KMS-11 (cell line): ENCODE measurements around the gene TBC1D4.

Experiments used
- H2AFZ ChIP-seq: fragments of 200-600 bp; sonication (generic); 2 replicates; pipeline ENCODE4 v1.6.1; 2016; ENCODE audit warnings: antibody characterized with exemption, mixed run types, low read depth
- H3K27ac ChIP-seq: fragments of 200-600 bp; sonication (generic); 2 replicates; pipeline ENCODE4 v1.6.1; 2016; ENCODE audit warnings: mild to moderate bottlenecking, mixed run types
- H3K27me3 ChIP-seq: fragments of 200-600 bp; sonication (generic); 2 replicates; pipeline ENCODE4 v1.6.1; 2017; ENCODE audit warnings: mild to moderate bottlenecking, low read depth, mixed run types, moderate library complexity; ENCODE audit not compliant: insufficient read depth
- H3K36me3 ChIP-seq: fragments of 200-600 bp; sonication (generic); 2 replicates; pipeline ENCODE4 v1.6.1; 2017; ENCODE audit warnings: mild to moderate bottlenecking, mixed run types; ENCODE audit not compliant: insufficient read depth
- H3K4me1 ChIP-seq: fragments of 200-600 bp; sonication (generic); 2 replicates; pipeline ENCODE4 v1.6.1; 2016; ENCODE audit warnings: mild to moderate bottlenecking, low read depth, mixed run types; ENCODE audit not compliant: poor library complexity, severe bottlenecking
- H3K4me2 ChIP-seq: fragments of 200-600 bp; sonication (generic); 2 replicates; pipeline ENCODE4 v1.7.0; 2016; ENCODE audit warnings: mild to moderate bottlenecking, mixed run types
- H3K4me3 ChIP-seq: fragments of 200-600 bp; sonication (generic); IDR thresholded peaks from 2 replicates; pipeline ENCODE4 v1.6.1; 2017; ENCODE audit warnings: low read depth, low read length, mixed read lengths; ENCODE audit not compliant: insufficient read depth
- H3K79me2 ChIP-seq: fragments of 200-600 bp; sonication (generic); 2 replicates; pipeline ENCODE4 v1.6.1; 2016; ENCODE audit warnings: low read depth, mixed run types; ENCODE audit not compliant: insufficient read depth
- H3K9ac ChIP-seq: fragments of 200-600 bp; sonication (generic); 2 replicates; pipeline ENCODE4 v1.6.1; 2016; ENCODE audit warnings: mild to moderate bottlenecking, mixed run types
- H4K20me1 ChIP-seq: fragments of 200-600 bp; sonication (generic); 2 replicates; pipeline ENCODE4 v1.6.1; 2016; ENCODE audit warnings: mild to moderate bottlenecking, mixed run types; ENCODE audit not compliant: insufficient read depth
- TF ChIP-seq, protein P1 (sequence below): fragments of 200-600 bp; sonication (generic); conservative IDR thresholded peaks from 2 replicates; pipeline ENCODE4 v1.6.1; 2017; ENCODE audit warnings: low read depth, mild to moderate bottlenecking, antibody characterized with exemption, low read length, moderate library complexity, mixed read lengths

The TBC1D4 gene

GRCh38 chr13:75469047-75469446 lies 12.9 kb downstream of the TBC1D4 start:
- Histone ChIP-seq H3K9ac (no peak overlapping the region), H3K36me3 (no peaks in the 10 kb centered on the region), H4K20me1 (no peaks in the 10 kb centered on the region), H3K4me1 (peaks cover 5% of the 10 kb centered on the region), H2AFZ (no peak overlapping the region), H3K27me3 (no peaks in the 10 kb centered on the region), H3K4me2 (no peak overlapping the region), H3K27ac (no peak overlapping the region), H3K79me2 (no peaks in the 10 kb centered on the region), H3K4me3 (no peak overlapping the region)
- TF ChIP-seq, protein P1, sequence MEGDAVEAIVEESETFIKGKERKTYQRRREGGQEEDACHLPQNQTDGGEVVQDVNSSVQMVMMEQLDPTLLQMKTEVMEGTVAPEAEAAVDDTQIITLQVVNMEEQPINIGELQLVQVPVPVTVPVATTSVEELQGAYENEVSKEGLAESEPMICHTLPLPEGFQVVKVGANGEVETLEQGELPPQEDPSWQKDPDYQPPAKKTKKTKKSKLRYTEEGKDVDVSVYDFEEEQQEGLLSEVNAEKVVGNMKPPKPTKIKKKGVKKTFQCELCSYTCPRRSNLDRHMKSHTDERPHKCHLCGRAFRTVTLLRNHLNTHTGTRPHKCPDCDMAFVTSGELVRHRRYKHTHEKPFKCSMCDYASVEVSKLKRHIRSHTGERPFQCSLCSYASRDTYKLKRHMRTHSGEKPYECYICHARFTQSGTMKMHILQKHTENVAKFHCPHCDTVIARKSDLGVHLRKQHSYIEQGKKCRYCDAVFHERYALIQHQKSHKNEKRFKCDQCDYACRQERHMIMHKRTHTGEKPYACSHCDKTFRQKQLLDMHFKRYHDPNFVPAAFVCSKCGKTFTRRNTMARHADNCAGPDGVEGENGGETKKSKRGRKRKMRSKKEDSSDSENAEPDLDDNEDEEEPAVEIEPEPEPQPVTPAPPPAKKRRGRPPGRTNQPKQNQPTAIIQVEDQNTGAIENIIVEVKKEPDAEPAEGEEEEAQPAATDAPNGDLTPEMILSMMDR, result no peak

DNA sequence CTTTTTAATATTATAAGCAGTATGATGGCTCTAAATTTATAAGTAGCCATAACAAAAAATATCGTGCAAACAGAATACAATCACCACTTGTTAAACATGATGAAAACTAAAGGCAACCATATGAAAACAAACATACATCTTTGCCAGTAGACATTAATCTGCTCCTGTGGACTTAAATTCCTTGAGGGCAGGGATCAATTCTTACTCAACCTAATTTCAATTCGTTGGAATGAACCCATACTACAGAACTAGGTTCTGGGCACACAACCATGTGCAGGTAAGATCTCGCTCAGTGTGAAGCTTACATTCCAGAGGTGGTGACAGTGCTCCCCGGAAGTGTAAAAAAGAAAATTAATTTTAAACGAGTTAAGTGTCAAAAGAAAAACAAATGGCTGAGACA lies 13.4 kb downstream of the TBC1D4 start:
- Histone ChIP-seq H3K36me3 (no peaks in the 10 kb centered on the region), H4K20me1 (no peaks in the 10 kb centered on the region), H3K9ac (no peak overlapping the region), H3K4me3 (no peak overlapping the region), H3K4me1 (peaks cover 4% of the 10 kb centered on the region), H3K27ac (no peak overlapping the region), H3K4me2 (no peak overlapping the region), H3K27me3 (no peaks in the 10 kb centered on the region), H3K79me2 (no peaks in the 10 kb centered on the region), H2AFZ (no peak overlapping the region)
- TF ChIP-seq, protein P1, result no peak

GRCh38 chr13:75468098-75468497 lies 13.9 kb downstream of the TBC1D4 start:
- no peaks in the 10 kb centered on the region for H3K4me1 ChIP-seq
- no peaks in the 10 kb centered on the region for H3K79me2 ChIP-seq
- TF ChIP-seq, protein P1, result no peak

GRCh38 chr13:75467040-75467728 lies 14.8 kb downstream of the TBC1D4 start:
- Histone ChIP-seq H3K27me3 (no peaks in the 10 kb centered on the region), H2AFZ (no peak overlapping the region), H3K4me2 (no peak overlapping the region), H3K27ac (no peak overlapping the region), H3K4me3 (no peak overlapping the region), H3K9ac (no peak overlapping the region), H4K20me1 (no peaks in the 10 kb centered on the region), H3K36me3 (no peaks in the 10 kb centered on the region), H3K4me1 (no peaks in the 10 kb centered on the region), H3K79me2 (no peaks in the 10 kb centered on the region)
- TF ChIP-seq, protein P1, result no peak

More at GRCh38 chr13:75468098-75468497, 13.9 kb downstream of the TBC1D4 start:
- H3K27ac ChIP-seq, result no peak overlapping the region
- H2AFZ ChIP-seq, result no peak overlapping the region
- H3K36me3 ChIP-seq, result no peaks in the 10 kb centered on the region
- H4K20me1 ChIP-seq, result no peaks in the 10 kb centered on the region
- H3K4me2 ChIP-seq, result no peak overlapping the region
- no peak overlapping the region for H3K4me3 ChIP-seq
- no peak overlapping the region for H3K9ac ChIP-seq
- no peaks in the 10 kb centered on the region for H3K27me3 ChIP-seq
